ENCODE data around the gene EDIL3.

GRCh38 chr5:84088996-84089395 lies 295.7 kb downstream of the EDIL3 start:
- TF ChIP-seq PRPF4 (IDR thresholded peaks at IDR 0.05; ENCODE audit: low read depth, low read length, poor library complexity, severe bottlenecking): no peak
- no peak for TF ChIP-seq MAFK (conservative IDR thresholded peaks at IDR 0.05 in 1 of 2, IDR thresholded peaks at IDR 0.05 in 1 of 2; ENCODE audit: low read length in 2 of 2)
- TF ChIP-seq, protein P1, sequence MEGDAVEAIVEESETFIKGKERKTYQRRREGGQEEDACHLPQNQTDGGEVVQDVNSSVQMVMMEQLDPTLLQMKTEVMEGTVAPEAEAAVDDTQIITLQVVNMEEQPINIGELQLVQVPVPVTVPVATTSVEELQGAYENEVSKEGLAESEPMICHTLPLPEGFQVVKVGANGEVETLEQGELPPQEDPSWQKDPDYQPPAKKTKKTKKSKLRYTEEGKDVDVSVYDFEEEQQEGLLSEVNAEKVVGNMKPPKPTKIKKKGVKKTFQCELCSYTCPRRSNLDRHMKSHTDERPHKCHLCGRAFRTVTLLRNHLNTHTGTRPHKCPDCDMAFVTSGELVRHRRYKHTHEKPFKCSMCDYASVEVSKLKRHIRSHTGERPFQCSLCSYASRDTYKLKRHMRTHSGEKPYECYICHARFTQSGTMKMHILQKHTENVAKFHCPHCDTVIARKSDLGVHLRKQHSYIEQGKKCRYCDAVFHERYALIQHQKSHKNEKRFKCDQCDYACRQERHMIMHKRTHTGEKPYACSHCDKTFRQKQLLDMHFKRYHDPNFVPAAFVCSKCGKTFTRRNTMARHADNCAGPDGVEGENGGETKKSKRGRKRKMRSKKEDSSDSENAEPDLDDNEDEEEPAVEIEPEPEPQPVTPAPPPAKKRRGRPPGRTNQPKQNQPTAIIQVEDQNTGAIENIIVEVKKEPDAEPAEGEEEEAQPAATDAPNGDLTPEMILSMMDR (CRISPR knock-in tag; IDR thresholded peaks at IDR 0.05): peak; percentile 43
- no peak for TF ChIP-seq EP300 (IDR thresholded peaks at IDR 0.05; ENCODE audit: low read depth in 2 of 2, low read length in 2 of 2)
- TF ChIP-seq EP300 (CRISPR knock-in tag; IDR thresholded peaks at IDR 0.05; ENCODE audit: borderline replicate concordance): no peak
- TF ChIP-seq, protein P2, sequence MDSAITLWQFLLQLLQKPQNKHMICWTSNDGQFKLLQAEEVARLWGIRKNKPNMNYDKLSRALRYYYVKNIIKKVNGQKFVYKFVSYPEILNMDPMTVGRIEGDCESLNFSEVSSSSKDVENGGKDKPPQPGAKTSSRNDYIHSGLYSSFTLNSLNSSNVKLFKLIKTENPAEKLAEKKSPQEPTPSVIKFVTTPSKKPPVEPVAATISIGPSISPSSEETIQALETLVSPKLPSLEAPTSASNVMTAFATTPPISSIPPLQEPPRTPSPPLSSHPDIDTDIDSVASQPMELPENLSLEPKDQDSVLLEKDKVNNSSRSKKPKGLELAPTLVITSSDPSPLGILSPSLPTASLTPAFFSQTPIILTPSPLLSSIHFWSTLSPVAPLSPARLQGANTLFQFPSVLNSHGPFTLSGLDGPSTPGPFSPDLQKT (CRISPR knock-in tag; IDR thresholded peaks at IDR 0.05; ENCODE audit: borderline replicate concordance): no peak

Measured in HepG2 (cell line).